ENCODE measurements around the gene RCOR3.
"Not testable (repeated sequence)": the region's sequence is repeated elsewhere in the genome, so short reads cannot be mapped to it uniquely, and the experiment has no call there.

The RCOR3 gene

GRCh38 chr1:211259638-211260126, 516 bp downstream of the RCOR3 start:
- peak in 50 of 56 donors; percentile 4 to 88 (median 70) for DNase-seq

GRCh38 chr1:211260141-211261107, 1.3 kb downstream of the RCOR3 start:
- DNase-seq, result peak; percentile 32 to 94 (median 80)

GRCh38 chr1:211261229-211261628, 2.1 kb downstream of the RCOR3 start:
- DNase-seq, result no peak

GRCh38 chr1:211263022-211263421, 3.9 kb downstream of the RCOR3 start:
- not testable (repeated sequence) for DNase-seq

- no peak for DNase-seq
Measured at GRCh38 chr1:211267204-211267857, 8.2 kb downstream of the RCOR3 start.

GRCh38 chr1:211279340-211279739, 20.2 kb downstream of the RCOR3 start:
- DNase-seq, result no peak

GRCh38 chr1:211280910-211281309, 21.7 kb downstream of the RCOR3 start:
- DNase-seq, result no peak

- no peak for DNase-seq
Measured at GRCh38 chr1:211281320-211282022, 22.3 kb downstream of the RCOR3 start.

- no peak for DNase-seq
Measured at GRCh38 chr1:211282023-211282373, 22.8 kb downstream of the RCOR3 start.

- DNase-seq, result no peak
Measured at GRCh38 chr1:211285196-211285595, 26.0 kb downstream of the RCOR3 start.

GRCh38 chr1:211287218-211287617, 28.1 kb downstream of the RCOR3 start:
- no peak for DNase-seq

GRCh38 chr1:211292411-211292810, 33.2 kb downstream of the RCOR3 start:
- no peak for DNase-seq

- DNase-seq, result no peak
Measured at GRCh38 chr1:211296396-211296795, 37.2 kb downstream of the RCOR3 start.

- peak in 4 of 56 donors; percentile 16 to 37 (median 24) for DNase-seq
Measured at GRCh38 chr1:211305044-211305443, 45.9 kb downstream of the RCOR3 start.

- DNase-seq, result no peak
Measured at GRCh38 chr1:211309617-211310016, 50.5 kb downstream of the RCOR3 start.

- no peak for DNase-seq
Measured at GRCh38 chr1:211313392-211313791, 54.2 kb downstream of the RCOR3 start.

GRCh38 chr1:211318576-211319280, 59.6 kb downstream of the RCOR3 start:
- no peak for DNase-seq

- no peak for DNase-seq
Measured at GRCh38 chr1:211319892-211320291, 60.7 kb downstream of the RCOR3 start.

- DNase-seq, result no peak
Measured at GRCh38 chr1:211320980-211321379, 61.8 kb downstream of the RCOR3 start.

- DNase-seq, result not testable (repeated sequence)
Measured at GRCh38 chr1:211321646-211322045, 62.5 kb downstream of the RCOR3 start.

All from nucleus accumbens (tissue), 56 donors.